ENCODE data around the gene TNPO3.

Gene TNPO3

DNA sequence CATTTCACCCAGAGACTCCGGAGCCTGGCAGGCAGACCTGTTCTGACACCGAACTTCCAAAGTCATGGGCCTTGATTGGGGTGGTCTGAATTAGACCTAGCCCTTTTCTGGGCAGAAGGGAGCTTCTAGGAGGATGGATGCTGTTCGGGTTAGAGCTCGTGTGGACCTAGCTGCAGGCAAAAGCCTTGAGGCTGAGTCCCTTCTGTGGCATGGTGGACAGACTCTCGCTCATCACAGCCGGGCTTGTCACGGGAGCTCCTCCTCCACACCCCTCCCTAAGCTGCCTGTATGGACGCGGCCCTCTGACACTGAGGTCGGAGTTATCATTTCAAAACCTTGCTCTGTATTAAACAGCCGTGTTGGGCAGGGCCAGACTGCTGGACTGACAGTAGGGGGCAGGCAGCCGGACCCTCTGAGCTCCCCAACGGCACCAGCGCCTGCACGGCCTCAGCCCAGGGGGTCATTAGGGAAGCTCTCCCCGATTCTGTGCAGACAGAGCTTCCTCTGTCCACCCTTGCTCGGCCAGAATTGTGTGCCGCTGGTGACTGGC lies 115.0 kb downstream of the TNPO3 start:
- Histone ChIP-seq H3K4me3 (ENCODE audit: insufficient read depth, low read length, poor library complexity, severe bottlenecking) (no peak overlapping the region), H2AFZ (ENCODE audit: low read depth, low read length, severe bottlenecking) (peak overlapping the region; percentile 56), H3K9me3 (ENCODE audit: insufficient read depth, low read length) (no peaks in the 10 kb centered on the region), H3K27me3 (ENCODE audit: low read length) (no peaks in the 10 kb centered on the region), H3K27ac (ENCODE audit: low read depth, low read length) (peak overlapping the region; percentile 66), H4K20me1 (ENCODE audit: low read depth, low read length) (no peaks in the 10 kb centered on the region), H3K4me2 (ENCODE audit: low read depth, low read length, poor library complexity, severe bottlenecking) (peak overlapping the region; percentile 50), H3F3A (ENCODE audit: insufficient read depth) (peaks cover 7% of the 10 kb centered on the region; the same call in 1 of the 2 replicates), H3K9ac (ENCODE audit: low read length) (peak overlapping the region; percentile 51), H3K9me2 (replicated peaks; ENCODE audit: insufficient read depth, low read length) (no peaks in the 10 kb centered on the region), H3K79me2 (ENCODE audit: insufficient read depth, low read length) (no peaks in the 10 kb centered on the region), H3K36me3 (ENCODE audit: low read length) (no peaks in the 10 kb centered on the region)
- no peak for TF ChIP-seq EZH2phosphoT487 (conservative IDR thresholded peaks at IDR 0.05; ENCODE audit: low read length)
- TF ChIP-seq, protein P1, sequence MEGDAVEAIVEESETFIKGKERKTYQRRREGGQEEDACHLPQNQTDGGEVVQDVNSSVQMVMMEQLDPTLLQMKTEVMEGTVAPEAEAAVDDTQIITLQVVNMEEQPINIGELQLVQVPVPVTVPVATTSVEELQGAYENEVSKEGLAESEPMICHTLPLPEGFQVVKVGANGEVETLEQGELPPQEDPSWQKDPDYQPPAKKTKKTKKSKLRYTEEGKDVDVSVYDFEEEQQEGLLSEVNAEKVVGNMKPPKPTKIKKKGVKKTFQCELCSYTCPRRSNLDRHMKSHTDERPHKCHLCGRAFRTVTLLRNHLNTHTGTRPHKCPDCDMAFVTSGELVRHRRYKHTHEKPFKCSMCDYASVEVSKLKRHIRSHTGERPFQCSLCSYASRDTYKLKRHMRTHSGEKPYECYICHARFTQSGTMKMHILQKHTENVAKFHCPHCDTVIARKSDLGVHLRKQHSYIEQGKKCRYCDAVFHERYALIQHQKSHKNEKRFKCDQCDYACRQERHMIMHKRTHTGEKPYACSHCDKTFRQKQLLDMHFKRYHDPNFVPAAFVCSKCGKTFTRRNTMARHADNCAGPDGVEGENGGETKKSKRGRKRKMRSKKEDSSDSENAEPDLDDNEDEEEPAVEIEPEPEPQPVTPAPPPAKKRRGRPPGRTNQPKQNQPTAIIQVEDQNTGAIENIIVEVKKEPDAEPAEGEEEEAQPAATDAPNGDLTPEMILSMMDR (IDR thresholded peaks at IDR 0.05; ENCODE audit: insufficient read depth, low read length, poor library complexity, severe bottlenecking) = peak; percentile 12

DNA sequence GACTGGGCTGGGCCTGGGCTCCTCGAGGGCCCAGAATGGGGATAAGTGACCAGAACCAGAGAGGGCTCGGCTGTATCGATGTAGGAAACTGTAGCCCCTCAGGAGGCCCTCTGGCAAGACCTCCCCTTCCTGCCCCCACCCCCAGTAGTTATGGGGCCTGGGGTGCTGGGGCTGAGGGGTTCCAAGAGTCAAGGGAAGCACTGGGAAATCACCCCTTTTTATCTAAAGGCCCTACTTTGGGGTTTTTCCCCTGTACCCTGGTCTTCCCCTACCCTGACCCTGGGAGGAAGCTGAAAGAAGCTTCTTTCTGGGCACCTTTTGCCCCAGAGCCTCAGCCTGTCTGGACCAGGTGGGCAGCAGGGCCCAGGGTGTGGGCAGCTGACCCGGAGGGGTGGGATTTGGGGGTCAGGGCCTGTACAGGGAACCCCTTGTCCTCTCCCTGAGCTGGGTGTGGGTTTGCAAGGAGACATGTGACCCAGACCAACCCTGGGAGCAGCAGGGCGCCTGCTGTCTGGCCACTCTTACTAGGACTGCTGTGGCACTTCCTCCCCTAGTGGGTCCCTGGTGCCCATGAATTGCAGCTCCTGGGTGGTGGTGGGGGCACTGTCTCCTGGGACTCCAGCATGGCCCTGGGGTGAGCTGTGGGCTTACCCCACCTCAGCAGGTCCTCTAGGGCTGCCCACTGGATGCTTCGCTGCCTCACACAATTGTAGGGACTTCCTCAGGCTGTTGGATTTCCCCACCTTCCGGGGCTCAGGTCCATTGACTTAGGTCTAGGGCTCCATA lies 115.6 kb downstream of the TNPO3 start:
- no peak overlapping the region for H3K4me3 ChIP-seq (ENCODE audit: insufficient read depth, low read length, poor library complexity, severe bottlenecking)
- no peak overlapping the region for H2AFZ ChIP-seq (ENCODE audit: low read depth, low read length, severe bottlenecking)
- H3K9me3 ChIP-seq (ENCODE audit: insufficient read depth, low read length) = no peaks in the 10 kb centered on the region
- H3K27me3 ChIP-seq (ENCODE audit: low read length) = no peaks in the 10 kb centered on the region
- H3K79me2 ChIP-seq (ENCODE audit: insufficient read depth, low read length) = no peaks in the 10 kb centered on the region
- no peaks in the 10 kb centered on the region for H3K36me3 ChIP-seq (ENCODE audit: low read length)
- H3K27ac ChIP-seq (ENCODE audit: low read depth, low read length) = peak overlapping the region; percentile 66
- H4K20me1 ChIP-seq (ENCODE audit: low read depth, low read length) = no peaks in the 10 kb centered on the region
- H3K4me2 ChIP-seq (ENCODE audit: low read depth, low read length, poor library complexity, severe bottlenecking) = peak overlapping the region; percentile 50
- peaks cover 6% of the 10 kb centered on the region; the same call in 1 of the 2 replicates for H3F3A ChIP-seq (ENCODE audit: insufficient read depth)
- no peak overlapping the region; the same call in 1 of the 2 replicates for H3K9ac ChIP-seq (ENCODE audit: low read length)
- TF ChIP-seq EZH2phosphoT487 (conservative IDR thresholded peaks at IDR 0.05; ENCODE audit: low read length) = no peak
- TF ChIP-seq, protein P1 (IDR thresholded peaks at IDR 0.05; ENCODE audit: insufficient read depth, low read length, poor library complexity, severe bottlenecking) = no peak
- H3K9me2 ChIP-seq (replicated peaks; ENCODE audit: insufficient read depth, low read length) = no peaks in the 10 kb centered on the region

DNA sequence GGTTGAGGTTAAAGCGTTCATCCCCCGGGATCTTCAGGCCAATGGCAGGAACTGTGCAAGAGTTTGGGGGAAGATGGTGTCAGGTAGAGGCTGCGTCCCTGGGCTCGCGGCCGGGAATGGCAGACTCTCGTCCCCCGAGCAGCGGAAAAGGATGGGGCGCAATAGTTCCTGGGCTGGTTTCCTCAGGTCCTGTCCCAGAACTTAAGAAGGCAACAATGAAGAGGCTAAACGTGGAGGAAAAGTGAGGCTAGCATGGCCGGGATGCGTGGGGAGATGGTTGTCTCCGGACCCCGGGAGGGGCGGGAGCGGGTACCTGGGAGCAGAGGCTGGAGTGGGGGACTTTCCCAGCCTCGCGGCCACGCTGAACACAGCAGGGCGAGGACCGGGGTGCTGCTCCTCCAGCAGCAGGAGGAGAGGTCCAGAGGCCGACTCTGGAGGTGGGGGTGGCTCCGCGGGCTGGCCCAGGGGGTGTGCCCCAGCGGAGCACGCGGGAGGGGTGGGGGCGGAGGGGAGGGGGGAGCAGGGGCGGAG lies 116.3 kb downstream of the TNPO3 start:
- H3K27me3 ChIP-seq (ENCODE audit: low read length) = no peaks in the 10 kb centered on the region
- no peak for TF ChIP-seq EZH2phosphoT487 (conservative IDR thresholded peaks at IDR 0.05; ENCODE audit: low read length)
- TF ChIP-seq, protein P1 (IDR thresholded peaks at IDR 0.05; ENCODE audit: insufficient read depth, low read length, poor library complexity, severe bottlenecking) = no peak
- H3K4me2 ChIP-seq (ENCODE audit: low read depth, low read length, poor library complexity, severe bottlenecking) = peak overlapping the region; percentile 58
- no peaks in the 10 kb centered on the region for H3K36me3 ChIP-seq (ENCODE audit: low read length)
- no peaks in the 10 kb centered on the region for H4K20me1 ChIP-seq (ENCODE audit: low read depth, low read length)
- no peaks in the 10 kb centered on the region for H3K9me3 ChIP-seq (ENCODE audit: insufficient read depth, low read length)
- peak overlapping the region; percentile 81 for H2AFZ ChIP-seq (ENCODE audit: low read depth, low read length, severe bottlenecking)
- peaks cover 3% of the 10 kb centered on the region; the same call in 1 of the 2 replicates for H3F3A ChIP-seq (ENCODE audit: insufficient read depth)
- no peak overlapping the region for H3K27ac ChIP-seq (ENCODE audit: low read depth, low read length)
- no peaks in the 10 kb centered on the region for H3K9me2 ChIP-seq (replicated peaks; ENCODE audit: insufficient read depth, low read length)
- no peaks in the 10 kb centered on the region for H3K79me2 ChIP-seq (ENCODE audit: insufficient read depth, low read length)
- H3K4me3 ChIP-seq (ENCODE audit: insufficient read depth, low read length, poor library complexity, severe bottlenecking) = peak overlapping the region; percentile 47
- H3K9ac ChIP-seq (ENCODE audit: low read length) = peak overlapping the region; percentile 51
